Measurements from ENCODE around the gene EGR2.

GRCh38 chr10:62850646-62851045 is 34.5 kb upstream of the EGR2 start:
- TF ChIP-seq YY1 (IDR thresholded peaks at IDR 0.05; ENCODE audit: low read depth) (no peak), USF2 (IDR thresholded peaks at IDR 0.05; ENCODE audit: borderline replicate concordance, low read depth, low read length) (no peak), MAX (IDR thresholded peaks at IDR 0.05; ENCODE audit: low read depth) (no peak), MXI1 (IDR thresholded peaks at IDR 0.05; ENCODE audit: low read depth, low read length) (no peak), RFX5 (IDR thresholded peaks at IDR 0.05; ENCODE audit: low read length) (no peak), CTCF (IDR thresholded peaks at IDR 0.05) (no peak), EP300 (IDR thresholded peaks at IDR 0.05; ENCODE audit: borderline replicate concordance in 1 of 2, low read depth in 1 of 2, low read length in 1 of 2) (no peak), REST (IDR thresholded peaks at IDR 0.05; ENCODE audit: low read depth, low read length) (no peak), TEAD4 (IDR thresholded peaks at IDR 0.05; ENCODE audit: borderline replicate concordance, insufficient read depth) (no peak), GATA2 (CRISPR knock-in tag; IDR thresholded peaks at IDR 0.05) (no peak)

Measured in SK-N-SH (cell line).